ENCODE measurements around the gene NETO2.
"Not testable (repeated sequence)": the region's sequence is repeated elsewhere in the genome, so short reads cannot be mapped to it uniquely, and the experiment has no call there.

- TF ChIP-seq CTCF (conservative IDR thresholded peaks at IDR 0.05; ENCODE audit: low read depth, low read length); EZH2 (IDR thresholded peaks at IDR 0.05; ENCODE audit: low read length, unreplicated experiment); EZH2phosphoT487 (IDR thresholded peaks at IDR 0.05; ENCODE audit: borderline replicate concordance, low read length): not testable (repeated sequence)
Observed at GRCh38 chr16:47152501-47152900, 8.8 kb upstream of the NETO2 start.
